GM19099 (cell line): ENCODE results near the gene LYPLA2.

Source experiments
- POLR2A ChIP-seq: IDR thresholded peaks from 3 replicates; pipeline ENCODE4 v1.6.1; 2011; ENCODE audit warnings: low read depth; ENCODE audit not compliant: insufficient read length; ENCODE audit errors: extremely low read depth

LYPLA2 gene

GRCh38 chr1:23836037-23836436 is 45.1 kb downstream of the LYPLA2 start:
- TF ChIP-seq POLR2A: no peak

DNA sequence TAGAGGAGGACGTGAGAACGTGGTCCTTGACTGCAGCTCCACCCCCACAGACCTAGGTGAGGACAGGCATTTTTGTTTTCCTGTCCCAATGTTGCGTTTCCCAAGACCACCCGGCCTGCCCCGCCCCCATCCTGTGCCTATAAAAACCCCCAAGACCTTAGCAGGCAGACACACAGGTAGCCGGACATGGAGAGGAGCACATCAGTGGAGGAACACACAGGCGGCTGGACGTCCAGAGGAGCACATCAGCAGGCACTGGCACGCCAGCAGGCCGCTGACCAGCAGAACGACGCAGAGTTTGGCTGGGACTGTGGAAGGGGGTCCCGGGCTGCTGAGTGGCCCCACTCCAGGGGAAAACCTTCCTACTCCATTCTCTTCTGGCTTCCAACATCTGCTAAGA is 47.0 kb downstream of the LYPLA2 start:
- TF ChIP-seq POLR2A: no peak

DNA sequence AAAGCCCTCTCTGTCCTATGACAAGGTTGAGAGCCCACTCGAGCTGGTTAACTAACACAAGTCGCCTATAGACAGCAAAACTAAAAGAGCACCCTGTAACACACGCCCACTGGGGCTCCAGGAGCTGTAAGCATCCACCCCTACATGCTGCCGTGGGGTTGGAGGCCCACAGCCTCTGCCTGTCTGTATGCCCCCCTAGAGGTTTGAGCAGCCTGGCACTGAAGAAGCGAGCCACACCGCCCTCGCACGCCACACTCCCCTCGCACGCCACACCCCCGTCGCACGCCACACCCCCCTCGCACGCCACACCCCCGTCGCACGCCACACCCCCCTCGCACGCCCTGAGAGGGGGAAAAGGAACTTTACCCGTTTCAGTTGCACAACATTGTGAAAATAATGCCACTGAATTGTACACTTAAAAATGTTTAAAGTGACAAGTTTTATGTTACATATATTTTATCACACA is 47.5 kb downstream of the LYPLA2 start:
- TF ChIP-seq POLR2A: no peak

DNA sequence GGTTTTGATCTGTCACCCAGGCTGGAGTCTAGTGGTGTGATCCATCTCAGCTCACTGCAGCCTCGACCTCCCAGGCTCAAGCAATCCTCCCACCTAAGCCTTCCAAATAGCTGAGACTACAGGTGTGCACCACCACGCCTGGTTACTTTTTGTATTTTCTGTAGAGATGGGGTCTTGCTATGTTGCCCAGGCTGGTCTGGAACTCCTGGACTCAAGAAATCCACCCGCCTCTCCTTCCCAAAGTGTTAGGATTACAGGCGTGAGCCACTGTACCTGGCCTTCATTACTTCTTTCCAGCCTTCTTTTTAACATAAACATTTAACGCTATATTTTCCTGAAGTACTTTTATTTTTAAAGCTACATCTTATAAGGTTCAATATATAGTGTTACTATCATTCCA is 52.7 kb downstream of the LYPLA2 start:
- no peak for TF ChIP-seq POLR2A
